Right lobe of liver (tissue), 6 donors: Measurements from ENCODE around the gene ASB2. TPM values are rescaled to one million over a fixed set of nuclear protein-coding genes. Genes with fewer than 3 reads are reported as not detected.

Experiments used
- ATAC-seq, 4 donors: fragments of 200-7000 bp; cut with Tn5 transposase; one replicate each; pipeline ENCODE4 v1.9.1; 2020; ENCODE audit warnings: mild to moderate bottlenecking in 4 of 4, moderate library complexity in 4 of 4
- DNase-seq, 3 donors: peaks; one replicate each; pipeline ENCODE4 v3.0.0-alpha.2; 2020
- H3K27ac ChIP-seq, 3 donors: fragments of 200-600 bp; one replicate each; pipeline ENCODE4 v1.8.0; 2022
- H3K27me3 ChIP-seq, 2 donors: fragments of 200-600 bp; one replicate each; pipeline ENCODE4 v1.8.0; 2022
- H3K36me3 ChIP-seq, 4 donors: fragments of 200-600 bp; sonication (generic) in 1 of 4; one replicate each; pipeline versions ENCODE4 v1.5.1 to v1.8.0; 2017 to 2022; ENCODE audit warnings: control low read depth in 1 of 4
- H3K4me1 ChIP-seq, 4 donors: fragments of 200-600 bp; sonication (generic) in 1 of 4; one replicate each; pipeline versions ENCODE4 v1.5.1 to v1.8.0; 2017 to 2022; ENCODE audit warnings: control low read depth in 1 of 4
- H3K4me3 ChIP-seq, 3 donors: fragments of 200-600 bp; one replicate each; pipeline ENCODE4 v1.8.0; 2022
- H3K9me3 ChIP-seq, 4 donors: fragments of 200-600 bp; sonication (generic) in 1 of 4; one replicate each; pipeline versions ENCODE4 v1.5.1 to v1.8.0; 2017 to 2022; ENCODE audit warnings: control low read depth in 1 of 4
- POLR2A ChIP-seq: fragments of 450-650 bp; IDR thresholded peaks from one replicate; pipeline ENCODE4 v1.6.1; 2017; ENCODE audit warnings: antibody characterized with exemption, mild to moderate bottlenecking
- WGBS: methylation state at CpG from one replicate; pipeline ENCODE4 v1.1.6; 2018; ENCODE audit warnings: low coverage, low lambda C conversion rate; ENCODE audit not compliant: insufficient coverage; ENCODE audit errors: missing lambda C conversion rate; 5-methylcytosine and 5-hydroxymethylcytosine counted together
- intact Hi-C, 2 donors: fragments of 100-400 bp; cut with DNase I; formaldehyde crosslinking; loops; one replicate each; pipeline versions ENCODE4 v1.11.2 to v1.14.1; 2022
- total RNA-seq, 6 experiments: library from RNA; depleted of rRNA in 2 of 6; stranded (reverse); fragments of >200 nt in 2 of 6; fragmentation: NEBNext Ultra II Directional in 3 of 6; extraction: Animal tissue kit (Norgen Biotek cat#: 25700) in 3 of 6; gene quantifications; one replicate each; pipeline versions ENCODE4 v1.1.0 to v1.2.4, GENCODE V29; 2016 to 2023
- TF ChIP-seq, protein P1 (sequence below), 4 donors: fragments of 200-600 bp in 3 of 4; fragments of 450-650 bp in 1 of 4; IDR thresholded peaks; one replicate each; pipeline versions ENCODE4 v1.5.1 to v1.8.0; 2016 to 2022; ENCODE audit warnings: antibody characterized with exemption in 4 of 4, mild to moderate bottlenecking in 2 of 4
- donor health status: DM: no; HTN: yes; CAD: no.
- donor health status: DM: no; HTN: no; CAD: no.
- donor health status: DM: no; HTN: no; CAD: no.
- donor health status: DM: no; HTN: yes; CAD: no.
- donor health status: DM: no; HTN: yes; CAD: no.

Gene ASB2
- total RNA-seq, 6 experiments from 2014 or later = 0.20 to 0.59 (median 0.28) TPM

DNA sequence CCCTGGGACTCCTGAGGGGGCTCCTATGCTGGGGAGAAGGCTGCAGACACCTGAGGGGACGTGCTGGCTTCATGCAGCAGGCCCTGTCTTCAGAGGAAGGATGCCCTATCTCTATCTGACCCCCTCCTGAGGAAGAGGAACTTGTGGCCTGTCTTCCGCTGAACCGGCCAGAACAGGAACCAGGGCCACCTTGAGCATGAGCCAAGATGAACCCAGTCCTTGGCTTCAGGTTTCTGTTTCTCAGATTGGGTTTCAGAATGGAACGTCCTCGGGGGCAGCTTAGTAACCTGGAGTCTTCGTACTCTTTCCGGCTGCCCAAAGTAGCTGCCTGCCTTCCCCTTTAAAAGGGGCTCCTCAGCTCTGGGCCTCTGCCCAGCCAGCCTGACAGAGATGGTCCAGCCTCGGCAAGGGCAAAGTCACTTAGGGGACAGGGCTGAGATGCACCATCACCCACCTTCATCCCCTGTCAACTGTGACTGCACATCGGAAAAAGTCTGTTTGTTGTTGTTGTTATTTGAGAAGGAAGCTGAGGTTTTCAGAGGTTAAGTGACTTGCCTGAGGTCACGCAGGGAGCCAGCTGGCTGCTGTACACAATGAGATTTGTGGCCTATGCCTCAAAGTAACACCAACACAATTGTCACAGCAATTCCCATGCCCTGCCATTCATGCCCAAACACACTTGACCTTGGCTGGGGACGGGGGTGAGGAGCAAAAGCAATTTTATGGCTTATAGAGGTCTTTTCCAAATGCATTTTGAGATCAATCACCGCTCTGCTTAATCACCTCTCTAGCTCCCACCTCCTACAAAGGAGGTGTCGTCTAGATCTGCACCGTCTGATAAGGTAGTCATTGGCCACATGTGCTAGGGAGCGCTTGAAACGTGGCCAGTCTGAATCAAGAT, 13.4 kb downstream of the ASB2 start:
- no peaks in the 10 kb centered on the region for H3K36me3 ChIP-seq
- no peaks in the 10 kb centered on the region for H3K27me3 ChIP-seq
- ATAC-seq (peak; percentile 24 to 76 (median 69)), DNase-seq (no peak)
- intact Hi-C loops = no loop called here
- H3K9me3 ChIP-seq = no peaks in the 10 kb centered on the region
- TF ChIP-seq, protein P1, sequence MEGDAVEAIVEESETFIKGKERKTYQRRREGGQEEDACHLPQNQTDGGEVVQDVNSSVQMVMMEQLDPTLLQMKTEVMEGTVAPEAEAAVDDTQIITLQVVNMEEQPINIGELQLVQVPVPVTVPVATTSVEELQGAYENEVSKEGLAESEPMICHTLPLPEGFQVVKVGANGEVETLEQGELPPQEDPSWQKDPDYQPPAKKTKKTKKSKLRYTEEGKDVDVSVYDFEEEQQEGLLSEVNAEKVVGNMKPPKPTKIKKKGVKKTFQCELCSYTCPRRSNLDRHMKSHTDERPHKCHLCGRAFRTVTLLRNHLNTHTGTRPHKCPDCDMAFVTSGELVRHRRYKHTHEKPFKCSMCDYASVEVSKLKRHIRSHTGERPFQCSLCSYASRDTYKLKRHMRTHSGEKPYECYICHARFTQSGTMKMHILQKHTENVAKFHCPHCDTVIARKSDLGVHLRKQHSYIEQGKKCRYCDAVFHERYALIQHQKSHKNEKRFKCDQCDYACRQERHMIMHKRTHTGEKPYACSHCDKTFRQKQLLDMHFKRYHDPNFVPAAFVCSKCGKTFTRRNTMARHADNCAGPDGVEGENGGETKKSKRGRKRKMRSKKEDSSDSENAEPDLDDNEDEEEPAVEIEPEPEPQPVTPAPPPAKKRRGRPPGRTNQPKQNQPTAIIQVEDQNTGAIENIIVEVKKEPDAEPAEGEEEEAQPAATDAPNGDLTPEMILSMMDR (IDR thresholded peaks at IDR 0.05) = no peak
- TF ChIP-seq POLR2A = no peak
- 39% methylated on average over 12 of the region's 16 CpGs for WGBS
- H3K4me1 ChIP-seq = no peaks in the 10 kb centered on the region
- no peak overlapping the region for H3K4me3 ChIP-seq
- no peak overlapping the region for H3K27ac ChIP-seq

GRCh38 chr14:93961620-93962019, 14.8 kb downstream of the ASB2 start:
- ATAC-seq = no peak
- H3K36me3 ChIP-seq = no peaks in the 10 kb centered on the region
- intact Hi-C loops = no loop called here
- 56% methylated on average over 7 of the region's 8 CpGs for WGBS
- no peak overlapping the region for H3K4me3 ChIP-seq
- no peaks in the 10 kb centered on the region for H3K4me1 ChIP-seq
- H3K9me3 ChIP-seq = no peaks in the 10 kb centered on the region
- H3K27me3 ChIP-seq = no peaks in the 10 kb centered on the region
- no peak for DNase-seq
- H3K27ac ChIP-seq = no peak overlapping the region
- no peak for TF ChIP-seq POLR2A
- TF ChIP-seq, protein P1 (IDR thresholded peaks at IDR 0.05) = no peak

DNA sequence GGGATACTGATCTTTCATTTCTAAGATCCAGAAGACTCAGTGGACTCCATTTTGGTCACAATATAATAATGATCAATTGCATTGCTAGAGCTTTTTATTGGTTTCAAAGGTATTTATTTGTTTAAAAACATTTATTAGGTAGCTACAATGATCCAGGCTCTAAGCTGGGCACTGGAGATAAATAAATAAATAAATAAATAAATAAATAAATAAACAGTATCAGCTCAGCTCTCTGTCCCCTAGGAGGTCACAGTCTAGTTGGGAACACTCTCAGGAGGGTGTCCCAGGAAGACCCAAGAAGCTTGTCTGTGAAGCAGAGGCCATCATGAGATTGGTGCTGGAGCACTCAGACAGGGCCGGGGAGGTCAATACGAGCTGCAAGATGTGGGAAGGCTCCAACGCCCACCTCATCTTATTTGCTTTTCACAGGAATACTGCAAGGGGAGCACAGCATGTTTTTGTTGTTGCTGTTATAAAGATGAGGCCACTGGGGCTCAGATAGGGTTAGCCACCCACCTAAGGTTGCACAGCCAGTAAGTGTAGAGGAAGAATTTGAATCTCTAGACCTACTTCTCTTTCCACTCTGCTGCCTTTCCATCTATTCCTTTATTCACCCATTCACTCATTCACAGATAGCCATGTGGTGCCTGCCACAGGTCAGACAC, 15.5 kb downstream of the ASB2 start:
- no peak for TF ChIP-seq POLR2A
- DNase-seq (no peak), ATAC-seq (no peak)
- Histone ChIP-seq H3K27me3 (no peaks in the 10 kb centered on the region), H3K4me1 (peaks cover 0 to 5% (median 0%) of the 10 kb centered on the region in 4 donors), H3K9me3 (no peaks in the 10 kb centered on the region), H3K27ac (no peak overlapping the region), H3K36me3 (no peaks in the 10 kb centered on the region), H3K4me3 (no peak overlapping the region)
- intact Hi-C loops = no loop called here
- WGBS = 93% methylated on average over 3 of the region's 3 CpGs

GRCh38 chr14:93960108-93960475, 16.3 kb downstream of the ASB2 start:
- peaks cover 0 to 5% (median 0%) of the 10 kb centered on the region in 4 donors for H3K4me1 ChIP-seq
- H3K27ac ChIP-seq = no peak overlapping the region

More at GRCh38 chr14:93960108-93960475, 16.3 kb downstream of the ASB2 start:
- Histone ChIP-seq H3K9me3 (no peaks in the 10 kb centered on the region), H3K36me3 (no peaks in the 10 kb centered on the region), H3K27me3 (no peaks in the 10 kb centered on the region), H3K4me3 (no peak overlapping the region)
- DNase-seq (no peak), ATAC-seq (no peak)
- intact Hi-C loops = no loop called here
- no peak for TF ChIP-seq POLR2A
- TF ChIP-seq, protein P1 (IDR thresholded peaks at IDR 0.05) = no peak
